ENCODE data around the gene DHRS7C.

Gene DHRS7C

GRCh38 chr17:9765322-9765721 is 26.1 kb downstream of the DHRS7C start:
- no peak for DNase-seq

- no peak for DNase-seq
These were observed 27.7 kb downstream of the DHRS7C start for GRCh38 chr17:9763643-9764042.

GRCh38 chr17:9760266-9760665 is 31.1 kb downstream of the DHRS7C start:
- DNase-seq: no peak

GRCh38 chr17:9755083-9755482 is 36.3 kb downstream of the DHRS7C start:
- DNase-seq: peak; percentile 5

- no peak for DNase-seq
These were observed 40.9 kb downstream of the DHRS7C start for GRCh38 chr17:9750524-9750923.

GRCh38 chr17:9729735-9730420 is 61.5 kb downstream of the DHRS7C start:
- DNase-seq: peak; percentile 18

- DNase-seq: peak; percentile 48
These were observed 62.2 kb downstream of the DHRS7C start for GRCh38 chr17:9729034-9729650.

GRCh38 chr17:9728564-9728963 is 62.8 kb downstream of the DHRS7C start:
- DNase-seq: no peak

- no peak for DNase-seq
These were observed 63.4 kb downstream of the DHRS7C start for GRCh38 chr17:9728005-9728404.

- no peak for DNase-seq
These were observed 65.1 kb downstream of the DHRS7C start for GRCh38 chr17:9726291-9726690.

GRCh38 chr17:9725575-9725974 is 65.8 kb downstream of the DHRS7C start:
- DNase-seq: no peak
